ENCODE data around the gene TPSAB1.

Gene TPSAB1

GRCh38 chr16:1261131-1261892 is 20.8 kb downstream of the TPSAB1 start:
- no peak for DNase-seq (ENCODE audit: low read depth)
- H3K4me3 ChIP-seq (ENCODE audit: low read depth, low read length), result no peak overlapping the region
- no peak for TF ChIP-seq MYC (IDR thresholded peaks at IDR 0.05; ENCODE audit: low read depth, low read length)

GRCh38 chr16:1262210-1262845 is 21.8 kb downstream of the TPSAB1 start:
- no peak for TF ChIP-seq MAX (IDR thresholded peaks at IDR 0.05; ENCODE audit: low read depth, low read length)
- TF ChIP-seq CTCF (IDR thresholded peaks at IDR 0.05; ENCODE audit: low read depth, low read length), result no peak
- TF ChIP-seq POLR2A (IDR thresholded peaks at IDR 0.05; ENCODE audit: extremely low read depth, insufficient read length), result no peak
- TF ChIP-seq MYC (IDR thresholded peaks at IDR 0.05; ENCODE audit: low read depth, low read length), result no peak
- no peak overlapping the region for H3K4me3 ChIP-seq (ENCODE audit: low read depth, low read length)
- no peak for DNase-seq (ENCODE audit: low read depth)

GRCh38 chr16:1262846-1263221 is 22.3 kb downstream of the TPSAB1 start:
- H3K4me3 ChIP-seq (ENCODE audit: low read depth, low read length), result no peak overlapping the region
- DNase-seq (ENCODE audit: low read depth), result no peak
- TF ChIP-seq POLR2A (IDR thresholded peaks at IDR 0.05; ENCODE audit: extremely low read depth, insufficient read length) (no peak), CTCF (IDR thresholded peaks at IDR 0.05; ENCODE audit: low read depth, low read length) (no peak), MYC (IDR thresholded peaks at IDR 0.05; ENCODE audit: low read depth, low read length) (no peak), MAX (IDR thresholded peaks at IDR 0.05; ENCODE audit: low read depth, low read length) (no peak)

- no peak overlapping the region for H3K4me3 ChIP-seq (ENCODE audit: low read depth, low read length)
- DNase-seq (ENCODE audit: low read depth), result no peak
- TF ChIP-seq MYC (IDR thresholded peaks at IDR 0.05; ENCODE audit: low read depth, low read length) (no peak), POLR2A (IDR thresholded peaks at IDR 0.05; ENCODE audit: extremely low read depth, insufficient read length) (no peak), CTCF (IDR thresholded peaks at IDR 0.05; ENCODE audit: low read depth, low read length) (no peak), MAX (IDR thresholded peaks at IDR 0.05; ENCODE audit: low read depth, low read length) (no peak)
Observed at GRCh38 chr16:1263591-1264344, 23.3 kb downstream of the TPSAB1 start.

GRCh38 chr16:1264345-1265089 is 24.0 kb downstream of the TPSAB1 start:
- H3K4me3 ChIP-seq (ENCODE audit: low read depth, low read length), result no peak overlapping the region
- TF ChIP-seq POLR2A (IDR thresholded peaks at IDR 0.05; ENCODE audit: extremely low read depth, insufficient read length), result no peak
- no peak for TF ChIP-seq MYC (IDR thresholded peaks at IDR 0.05; ENCODE audit: low read depth, low read length)
- no peak for TF ChIP-seq CTCF (IDR thresholded peaks at IDR 0.05; ENCODE audit: low read depth, low read length)
- no peak for TF ChIP-seq MAX (IDR thresholded peaks at IDR 0.05; ENCODE audit: low read depth, low read length)
- DNase-seq (ENCODE audit: low read depth), result no peak
